IMR-90 (cell line): ENCODE results near the gene DYRK1A. TPM values are rescaled to one million over a fixed set of nuclear protein-coding genes. Genes with fewer than 3 reads are reported as not detected.

Experiments
- ATAC-seq: fragments of 200-7000 bp; cut with Tn5 transposase; 2 replicates; pipeline ENCODE4 v1.9.1; 2020; ENCODE audit warnings: low read depth, mild to moderate bottlenecking, moderate library complexity
- BruUV-seq: library from RNA; stranded (reverse); fragments of 400-500 nt; replicated peaks from 2 replicates; lab custom pipeline; 2021; lab: Mats Ljungman, UMichigan
- CTCF ChIA-PET: fragments of 300-600 bp; formaldehyde crosslinking; extraction: SDS; loops from one replicate; lab custom pipeline; 2021; ENCODE audit warnings: antibody characterized with exemption; lab: Yijun Ruan, JAX
- POLR2A ChIA-PET: fragments of 300-600 bp; sonication (Branson Sonifier 250); formaldehyde crosslinking; loops from one replicate; lab custom pipeline; 2022; ENCODE audit warnings: antibody characterized with exemption; ENCODE audit not compliant: unreplicated experiment; lab: Charles Lee
- DNase-seq: peaks from one replicate; pipeline ENCODE4 v3.0.0; 2013
- H2AFZ ChIP-seq: replicated peaks from 2 replicates; pipeline ENCODE3; 2013; ENCODE audit warnings: low read length, mild to moderate bottlenecking; ENCODE audit not compliant: poor library complexity
- H2AK5ac ChIP-seq: 2 replicates; pipeline ENCODE4 v1.6.1; 2013; ENCODE audit warnings: low read depth, low read length, inconsistent platforms
- H2AK9ac ChIP-seq: replicated peaks from 2 replicates; pipeline ENCODE3; 2013; ENCODE audit warnings: mild to moderate bottlenecking, low read depth, low read length, moderate library complexity; ENCODE audit not compliant: poor library complexity
- H2BK120ac ChIP-seq: 2 replicates; pipeline ENCODE4 v1.6.1; 2013; ENCODE audit warnings: low read depth, low read length, inconsistent platforms
- H2BK15ac ChIP-seq: 3 replicates; pipeline ENCODE4 v1.6.1; 2013; ENCODE audit warnings: low read depth, low read length, inconsistent platforms
- H2BK20ac ChIP-seq: 2 replicates; pipeline ENCODE4 v1.6.1; 2013; ENCODE audit warnings: low read depth, mild to moderate bottlenecking, inconsistent platforms, low read length, moderate library complexity
- H2BK5ac ChIP-seq: 2 replicates; pipeline ENCODE4 v1.6.1; 2013; ENCODE audit warnings: mild to moderate bottlenecking, low read depth, low read length, inconsistent platforms; ENCODE audit not compliant: poor library complexity, severe bottlenecking
- H3K14ac ChIP-seq: replicated peaks from 2 replicates; pipeline ENCODE4 v1.6.1; 2013; ENCODE audit warnings: low read depth, low read length, inconsistent platforms
- H3K18ac ChIP-seq: 2 replicates; pipeline ENCODE4 v1.6.1; 2013; ENCODE audit warnings: low read depth, low read length, control low read depth
- H3K23ac ChIP-seq: 2 replicates; pipeline ENCODE4 v1.6.1; 2013; ENCODE audit warnings: low read depth, low read length, inconsistent platforms
- H3K27ac ChIP-seq: 2 replicates; pipeline ENCODE4 v1.5.1; 2013; ENCODE audit warnings: mild to moderate bottlenecking, control low read depth, low read length; ENCODE audit not compliant: insufficient read depth
- H3K27me3 ChIP-seq: 2 replicates; pipeline ENCODE4 v1.6.1; 2013; ENCODE audit warnings: low read length; ENCODE audit not compliant: control insufficient read depth, insufficient read depth
- H3K36me3 ChIP-seq: 2 replicates; pipeline ENCODE4 v1.6.1; 2013; ENCODE audit warnings: low read length, mixed read lengths; ENCODE audit not compliant: control insufficient read depth, insufficient read depth
- H3K4ac ChIP-seq: 2 replicates; pipeline ENCODE4 v1.6.1; 2013; ENCODE audit warnings: low read depth, low read length, inconsistent platforms
- H3K4me1 ChIP-seq: 2 replicates; pipeline ENCODE4 v1.6.1; 2013; ENCODE audit warnings: low read length, mixed read lengths; ENCODE audit not compliant: control insufficient read depth, insufficient read depth
- H3K4me2 ChIP-seq: 2 replicates; pipeline ENCODE4 v1.6.1; 2013; ENCODE audit warnings: low read depth, mild to moderate bottlenecking, control low read depth, low read length, moderate library complexity
- H3K4me3 ChIP-seq: 2 replicates; pipeline ENCODE4 v1.5.1; 2013; ENCODE audit warnings: low read depth, mild to moderate bottlenecking, control low read depth, low read length, moderate library complexity; ENCODE audit not compliant: insufficient read depth
- H3K56ac ChIP-seq: 2 replicates; pipeline ENCODE4 v1.6.1; 2013; ENCODE audit warnings: low read length, inconsistent platforms; ENCODE audit not compliant: insufficient read depth; ENCODE audit errors: extremely low read depth
- H3K79me1 ChIP-seq, 2 experiments: 2 replicates each; pipeline ENCODE4 v1.6.1; 2013; ENCODE audit warnings: low read length in 2 of 2, inconsistent platforms in 1 of 2, low read depth in 1 of 2
- H3K9ac ChIP-seq: 2 replicates; pipeline ENCODE4 v1.6.1; 2013; ENCODE audit warnings: low read depth, low read length, control low read depth
- H3K9me1 ChIP-seq: 2 replicates; pipeline ENCODE4 v1.6.1; 2013; ENCODE audit warnings: low read length, inconsistent platforms; ENCODE audit not compliant: insufficient read depth
- H3K9me3 ChIP-seq: 2 replicates; pipeline ENCODE4 v1.6.1; 2013; ENCODE audit warnings: low read length; ENCODE audit not compliant: control insufficient read depth, insufficient read depth
- H4K20me1 ChIP-seq: 2 replicates; pipeline ENCODE4 v1.6.1; 2013; ENCODE audit warnings: low read length, inconsistent platforms; ENCODE audit not compliant: insufficient read depth
- H4K5ac ChIP-seq: 2 replicates; pipeline ENCODE4 v1.6.1; 2013; ENCODE audit warnings: mild to moderate bottlenecking, low read depth, low read length, control low read depth
- H4K8ac ChIP-seq, 2 experiments: 2 replicates each; pipeline ENCODE4 v1.6.1; 2013; ENCODE audit warnings: low read depth in 2 of 2, low read length in 2 of 2, control low read depth in 1 of 2, inconsistent platforms in 1 of 2
- H4K91ac ChIP-seq: 2 replicates; pipeline ENCODE4 v1.6.1; 2013; ENCODE audit warnings: low read depth, low read length, inconsistent platforms; ENCODE audit not compliant: insufficient read depth
- BHLHE40 ChIP-seq: fragments of 150-350 bp; IDR thresholded peaks from 2 replicates; pipeline ENCODE4 v1.6.1; 2016; ENCODE audit warnings: mild to moderate bottlenecking, low read depth, low read length
- CEBPB ChIP-seq: IDR thresholded peaks from 2 replicates; pipeline ENCODE4 v1.6.1; 2012; ENCODE audit warnings: low read depth, low read length, improper control_type of control experiment
- CHD1 ChIP-seq: IDR thresholded peaks from 2 replicates; pipeline ENCODE4 v1.6.1; 2012; ENCODE audit warnings: low read depth, low read length, improper control_type of control experiment
- FOS ChIP-seq: fragments of 150-350 bp; IDR thresholded peaks from 2 replicates; pipeline ENCODE4 v1.6.1; 2016; ENCODE audit warnings: low read depth, low read length
- MAFK ChIP-seq: IDR thresholded peaks from 2 replicates; pipeline ENCODE4 v1.6.1; 2012; ENCODE audit warnings: low read depth, low read length, improper control_type of control experiment
- MAZ ChIP-seq: IDR thresholded peaks from 2 replicates; pipeline ENCODE4 v1.6.1; 2012; ENCODE audit warnings: low read depth, mild to moderate bottlenecking, low read length, improper control_type of control experiment, moderate library complexity, borderline replicate concordance
- MXI1 ChIP-seq: IDR thresholded peaks from 2 replicates; pipeline ENCODE4 v1.6.1; 2012; ENCODE audit warnings: low read depth, mild to moderate bottlenecking, low read length, moderate library complexity, borderline replicate concordance
- NFE2L2 ChIP-seq: fragments of 150-350 bp; IDR thresholded peaks from 2 replicates; pipeline ENCODE4 v1.6.1; 2016; ENCODE audit warnings: low read depth, mild to moderate bottlenecking, low read length
- POLR2A ChIP-seq: IDR thresholded peaks from 2 replicates; pipeline ENCODE4 v1.6.1; 2012; ENCODE audit warnings: mild to moderate bottlenecking, low read depth, low read length
- RAD21 ChIP-seq: IDR thresholded peaks from 2 replicates; pipeline ENCODE4 v1.6.1; 2012; ENCODE audit warnings: low read length, improper control_type of control experiment
- RCOR1 ChIP-seq: IDR thresholded peaks from 2 replicates; pipeline ENCODE4 v1.6.1; 2012; ENCODE audit warnings: mild to moderate bottlenecking, low read length, improper control_type of control experiment; ENCODE audit not compliant: insufficient replicate concordance
- RFX5 ChIP-seq: IDR thresholded peaks from 2 replicates; pipeline ENCODE4 v1.8.0; 2012; ENCODE audit warnings: low read depth, mild to moderate bottlenecking, low read length, moderate library complexity
- SMC3 ChIP-seq: fragments of 150-350 bp; IDR thresholded peaks from 2 replicates; pipeline ENCODE4 v1.6.1; 2016; ENCODE audit warnings: low read depth, mild to moderate bottlenecking, antibody characterized with exemption, low read length, moderate library complexity
- WGBS, 2 experiments: methylation state at CpG; one replicate each; pipeline versions ENCODE4 v1.1.5 to v1.1.7; 2013; ENCODE audit warnings: missing lambda C conversion rate in 2 of 2; ENCODE audit not compliant: insufficient read length in 1 of 2; ENCODE audit errors: extremely low coverage in 2 of 2; 5-methylcytosine and 5-hydroxymethylcytosine counted together
- dilution Hi-C: fragments of 300-500 bp; cut with HindIII; formaldehyde crosslinking; loops from one replicate; pipeline ENCODE4 v1.14.3; 2018; ENCODE audit warnings: low sequenced_read_pairs; ENCODE audit not compliant: unreplicated experiment
- in situ Hi-C: fragments of 300-500 bp; cut with MboI; formaldehyde crosslinking; loops from 3 replicates; pipeline ENCODE4 v1.14.3; 2019; ENCODE audit warnings: low sequenced_read_pairs, inconsistent platforms, mixed read lengths
- intact Hi-C: fragments of 100-400 bp; cut with micrococcal nuclease; formaldehyde crosslinking; loops from 2 replicates; pipeline ENCODE4 v1.10.0; 2022
- polyA plus RNA-seq, 3 experiments: library from polyadenylated mRNA; depleted of rRNA; stranded (reverse); fragments of >200 nt; gene quantifications; 2 replicates each; pipeline ENCODE4 v1.2.3, GENCODE V29; 2012; ENCODE audit warnings: low replicate concordance in 1 of 3
- total RNA-seq: library from RNA; depleted of rRNA; stranded (reverse); fragments of >200 nt; gene quantifications from 2 replicates; pipeline ENCODE4 v1.2.3, GENCODE V29; 2012
- TF ChIP-seq, protein P1 (sequence below): fragments of 150-350 bp; IDR thresholded peaks from 2 replicates; pipeline ENCODE4 v1.6.1; 2016; ENCODE audit warnings: low read depth, mild to moderate bottlenecking, low read length, moderate library complexity, borderline replicate concordance
- TF ChIP-seq, protein P2 (sequence below): fragments of 150-350 bp; IDR thresholded peaks from 2 replicates; pipeline ENCODE4 v1.6.1; 2017; ENCODE audit warnings: mild to moderate bottlenecking, antibody characterized with exemption, low read length, low read depth
- TF ChIP-seq, protein P3 (sequence below): conservative IDR thresholded peaks from 2 replicates; pipeline ENCODE4 v1.5.1; 2012; ENCODE audit warnings: mild to moderate bottlenecking, low read depth, low read length, improper control_type of control experiment

Gene DYRK1A
- total and polyA plus RNA-seq, 2 of the 4 experiments (the other 2 are of a cell fraction) = 18.6 to 50.5 TPM

DNA sequence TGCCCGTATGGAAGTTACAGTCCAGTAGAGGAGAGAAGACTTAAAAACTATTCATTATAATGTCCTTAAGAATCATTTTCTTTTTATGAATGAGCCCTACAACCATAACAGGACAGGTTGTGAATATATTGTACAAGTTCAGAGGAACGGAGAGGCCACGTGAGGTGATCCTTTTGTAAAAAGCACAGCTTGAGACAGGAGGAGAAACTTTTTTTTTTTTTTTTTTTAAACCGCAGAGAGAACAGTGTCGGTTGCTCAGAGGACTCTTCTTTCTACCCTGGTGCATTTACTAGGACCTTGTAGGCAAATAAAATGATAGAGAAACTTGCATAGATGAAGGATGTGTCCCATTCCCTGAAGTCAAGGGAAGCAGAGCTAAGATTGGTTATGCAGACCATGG, 32.1 kb downstream of the DYRK1A start:
- Histone ChIP-seq H3K4me3 (no peak overlapping the region), H2AFZ (no peak overlapping the region), H3K9ac (no peak overlapping the region), H3K56ac (no peak overlapping the region), H3K14ac (no peak overlapping the region), H3K4ac (no peak overlapping the region), H4K5ac (no peak overlapping the region), H3K9me1 (peaks cover 13% of the 10 kb centered on the region), H3K36me3 (no peaks in the 10 kb centered on the region), H3K18ac (no peak overlapping the region), H3K23ac (no peak overlapping the region), H3K4me2 (no peak overlapping the region), H2BK5ac (no peak overlapping the region), H4K91ac (no peak overlapping the region), H2BK15ac (no peak overlapping the region), H3K4me1 (peaks cover 1% of the 10 kb centered on the region; the same call in 1 of the 2 replicates), H3K27ac (no peak overlapping the region), H2AK9ac (no peak overlapping the region), H3K27me3 (no peaks in the 10 kb centered on the region), H3K79me1 (peaks cover 9 to 74% of the 10 kb centered on the region in 2 experiments), H2BK20ac (no peak overlapping the region), H2AK5ac (no peak overlapping the region), H4K20me1 (peaks cover 83% of the 10 kb centered on the region), H4K8ac (no peak overlapping the region), H3K9me3 (no peaks in the 10 kb centered on the region), H2BK120ac (no peak overlapping the region)
- ATAC-seq (no peak), DNase-seq (no peak)
- intact Hi-C loops = no loop called here
- WGBS, 2 experiments = 92% methylated on average over 2 of the region's 5 CpGs; no CpG with 5 or more reads in 1 of the 2 experiments
- ChIA-PET POLR2A (no interaction called here), CTCF (no interaction called here)
- no TSS peak for BruUV-seq
- dilution Hi-C loops = no loop called here
- in situ Hi-C loops = no loop called here
- TF ChIP-seq SMC3 = no peak
- no peak for TF ChIP-seq CEBPB
- no peak for TF ChIP-seq NFE2L2
- TF ChIP-seq FOS = no peak
- TF ChIP-seq RAD21 = no peak
- TF ChIP-seq, protein P1, sequence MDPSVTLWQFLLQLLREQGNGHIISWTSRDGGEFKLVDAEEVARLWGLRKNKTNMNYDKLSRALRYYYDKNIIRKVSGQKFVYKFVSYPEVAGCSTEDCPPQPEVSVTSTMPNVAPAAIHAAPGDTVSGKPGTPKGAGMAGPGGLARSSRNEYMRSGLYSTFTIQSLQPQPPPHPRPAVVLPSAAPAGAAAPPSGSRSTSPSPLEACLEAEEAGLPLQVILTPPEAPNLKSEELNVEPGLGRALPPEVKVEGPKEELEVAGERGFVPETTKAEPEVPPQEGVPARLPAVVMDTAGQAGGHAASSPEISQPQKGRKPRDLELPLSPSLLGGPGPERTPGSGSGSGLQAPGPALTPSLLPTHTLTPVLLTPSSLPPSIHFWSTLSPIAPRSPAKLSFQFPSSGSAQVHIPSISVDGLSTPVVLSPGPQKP = no peak
- no peak for TF ChIP-seq MXI1
- no peak for TF ChIP-seq MAZ
- no peak for TF ChIP-seq POLR2A
- no peak for TF ChIP-seq CHD1
- no peak for TF ChIP-seq RFX5
- no peak for TF ChIP-seq RCOR1
- no peak for TF ChIP-seq MAFK
- TF ChIP-seq, protein P2, sequence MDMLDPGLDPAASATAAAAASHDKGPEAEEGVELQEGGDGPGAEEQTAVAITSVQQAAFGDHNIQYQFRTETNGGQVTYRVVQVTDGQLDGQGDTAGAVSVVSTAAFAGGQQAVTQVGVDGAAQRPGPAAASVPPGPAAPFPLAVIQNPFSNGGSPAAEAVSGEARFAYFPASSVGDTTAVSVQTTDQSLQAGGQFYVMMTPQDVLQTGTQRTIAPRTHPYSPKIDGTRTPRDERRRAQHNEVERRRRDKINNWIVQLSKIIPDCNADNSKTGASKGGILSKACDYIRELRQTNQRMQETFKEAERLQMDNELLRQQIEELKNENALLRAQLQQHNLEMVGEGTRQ = no peak
- TF ChIP-seq, protein P3, sequence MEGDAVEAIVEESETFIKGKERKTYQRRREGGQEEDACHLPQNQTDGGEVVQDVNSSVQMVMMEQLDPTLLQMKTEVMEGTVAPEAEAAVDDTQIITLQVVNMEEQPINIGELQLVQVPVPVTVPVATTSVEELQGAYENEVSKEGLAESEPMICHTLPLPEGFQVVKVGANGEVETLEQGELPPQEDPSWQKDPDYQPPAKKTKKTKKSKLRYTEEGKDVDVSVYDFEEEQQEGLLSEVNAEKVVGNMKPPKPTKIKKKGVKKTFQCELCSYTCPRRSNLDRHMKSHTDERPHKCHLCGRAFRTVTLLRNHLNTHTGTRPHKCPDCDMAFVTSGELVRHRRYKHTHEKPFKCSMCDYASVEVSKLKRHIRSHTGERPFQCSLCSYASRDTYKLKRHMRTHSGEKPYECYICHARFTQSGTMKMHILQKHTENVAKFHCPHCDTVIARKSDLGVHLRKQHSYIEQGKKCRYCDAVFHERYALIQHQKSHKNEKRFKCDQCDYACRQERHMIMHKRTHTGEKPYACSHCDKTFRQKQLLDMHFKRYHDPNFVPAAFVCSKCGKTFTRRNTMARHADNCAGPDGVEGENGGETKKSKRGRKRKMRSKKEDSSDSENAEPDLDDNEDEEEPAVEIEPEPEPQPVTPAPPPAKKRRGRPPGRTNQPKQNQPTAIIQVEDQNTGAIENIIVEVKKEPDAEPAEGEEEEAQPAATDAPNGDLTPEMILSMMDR = no peak
- TF ChIP-seq BHLHE40 = no peak
